Activated T-cell treated with anti-CD3 and anti-CD28 coated beads, Interleukin-2, amount 50 U/mL, for 72 hours (primary cell): ENCODE data around the gene NEURL2. TPM values are rescaled to one million over a fixed set of nuclear protein-coding genes. Genes with fewer than 3 reads are reported as not detected.
"Not testable (repeated sequence)": the region's sequence is repeated elsewhere in the genome, so short reads cannot be mapped to it uniquely, and the experiment has no call there.

Experiments used
- ATAC-seq, 2 donors: fragments of 150-1000 bp; cut with Tn5 transposase; replicated peaks in 1 of 2; 2 replicates each; pipeline ENCODE4 v1.10.0; 2021; ENCODE audit warnings: moderate library complexity in 2 of 2, mild to moderate bottlenecking in 1 of 2
- DNase-seq, 2 donors: peaks; one replicate each; pipeline ENCODE4 v3.0.0; 2021 to 2022; ENCODE audit warnings: mixed read lengths in 1 of 2
- H3K27ac Mint-ChIP-seq: one replicate; pipeline ENCODE4 v1.8.0; 2022; ENCODE audit warnings: mild to moderate bottlenecking, moderate library complexity, mixed read lengths
- H3K27me3 Mint-ChIP-seq: one replicate; pipeline ENCODE4 v1.8.0; 2022; ENCODE audit warnings: low read depth, mixed read lengths
- H3K36me3 Mint-ChIP-seq, 2 donors: one replicate each; pipeline ENCODE4 v1.8.0; 2022; ENCODE audit warnings: mixed read lengths in 2 of 2, mild to moderate bottlenecking in 1 of 2; ENCODE audit not compliant: insufficient read depth in 2 of 2
- H3K4me1 Mint-ChIP-seq: one replicate; pipeline ENCODE4 v1.8.0; 2022; ENCODE audit warnings: low read depth, mixed read lengths
- H3K4me3 Mint-ChIP-seq, 2 donors: one replicate each; pipeline ENCODE4 v1.8.0; 2022; ENCODE audit warnings: mild to moderate bottlenecking in 2 of 2, mixed read lengths in 2 of 2, moderate library complexity in 2 of 2
- H3K9me3 Mint-ChIP-seq, 2 donors: one replicate each; pipeline ENCODE4 v1.8.0; 2022; ENCODE audit warnings: mixed read lengths in 2 of 2
- total RNA-seq, 2 donors: library from RNA; stranded (reverse); gene quantifications; one replicate each; pipeline ENCODE4 v1.2.3, GENCODE V29; 2022

NEURL2 gene
- total RNA-seq, 2 donors from 2014 or later: 2.1 to 3.2 TPM

DNA sequence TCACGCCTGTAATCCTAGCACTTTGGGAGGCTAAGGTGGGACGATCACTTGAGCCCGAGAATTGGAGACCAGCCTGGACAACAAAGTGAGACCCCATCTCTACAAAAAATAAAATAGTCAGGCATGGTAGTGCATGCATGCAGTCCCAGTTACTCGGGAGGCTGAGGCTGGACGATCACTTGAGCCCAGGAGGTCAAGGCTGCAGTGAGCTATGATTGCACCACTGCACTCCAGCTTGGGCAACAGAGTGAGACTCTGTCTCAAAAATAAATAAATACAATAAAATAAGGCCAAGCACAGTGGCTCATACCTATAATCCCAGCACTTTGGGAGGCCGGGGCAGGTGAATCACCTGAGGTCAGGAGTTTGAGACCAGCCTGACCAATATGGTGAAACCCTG is 10.3 kb upstream of the NEURL2 start:
- H3K4me3 Mint-ChIP-seq, H3K27me3 Mint-ChIP-seq, H3K27ac Mint-ChIP-seq, DNase-seq, H3K36me3 Mint-ChIP-seq, H3K4me1 Mint-ChIP-seq, ATAC-seq, H3K9me3 Mint-ChIP-seq: not testable (repeated sequence)

DNA sequence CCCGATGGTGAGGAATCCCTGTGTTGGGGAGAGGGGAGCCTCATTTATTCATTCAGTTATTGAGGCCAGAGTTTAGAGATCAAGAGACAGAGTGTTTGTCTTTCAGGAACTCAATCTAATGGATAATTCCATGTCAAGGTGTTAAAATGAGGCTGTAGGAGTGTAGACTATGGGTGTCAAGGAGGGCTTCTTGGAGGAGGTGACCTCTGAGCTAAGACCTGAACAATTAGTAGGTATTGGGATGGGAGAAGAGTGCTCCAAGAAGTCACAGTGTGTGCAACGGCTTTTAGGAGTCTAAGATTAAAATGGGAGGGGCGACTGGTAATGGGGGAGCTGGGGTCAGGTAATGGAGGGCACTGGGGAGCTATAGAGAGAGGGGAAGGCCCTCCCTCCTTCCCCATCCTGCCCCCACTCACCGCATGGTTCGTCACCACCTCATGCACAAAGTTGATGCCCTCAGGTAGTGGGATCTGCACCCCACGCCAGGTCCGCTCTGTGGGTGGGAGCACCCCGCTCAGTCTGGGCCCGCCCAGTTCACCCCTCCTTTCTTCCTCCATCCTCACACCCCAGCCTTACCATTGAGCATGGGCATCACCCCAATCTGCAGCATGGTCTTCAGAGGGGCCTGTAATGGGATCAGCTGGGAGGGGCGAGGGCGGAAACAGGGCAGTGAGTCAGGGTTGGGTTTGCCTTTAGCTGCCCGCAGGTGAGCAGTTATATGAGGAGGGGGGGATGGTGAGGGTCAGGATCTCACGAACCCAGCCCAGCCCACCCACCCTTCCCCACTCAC is 8.2 kb upstream of the NEURL2 start:
- no peak for ATAC-seq
- H3K36me3 Mint-ChIP-seq: no peaks in the 10 kb centered on the region
- DNase-seq: no peak
- no peaks in the 10 kb centered on the region for H3K4me1 Mint-ChIP-seq
- no peak overlapping the region for H3K4me3 Mint-ChIP-seq
- H3K27me3 Mint-ChIP-seq: no peaks in the 10 kb centered on the region
- no peaks in the 10 kb centered on the region for H3K9me3 Mint-ChIP-seq
- no peak overlapping the region for H3K27ac Mint-ChIP-seq

DNA sequence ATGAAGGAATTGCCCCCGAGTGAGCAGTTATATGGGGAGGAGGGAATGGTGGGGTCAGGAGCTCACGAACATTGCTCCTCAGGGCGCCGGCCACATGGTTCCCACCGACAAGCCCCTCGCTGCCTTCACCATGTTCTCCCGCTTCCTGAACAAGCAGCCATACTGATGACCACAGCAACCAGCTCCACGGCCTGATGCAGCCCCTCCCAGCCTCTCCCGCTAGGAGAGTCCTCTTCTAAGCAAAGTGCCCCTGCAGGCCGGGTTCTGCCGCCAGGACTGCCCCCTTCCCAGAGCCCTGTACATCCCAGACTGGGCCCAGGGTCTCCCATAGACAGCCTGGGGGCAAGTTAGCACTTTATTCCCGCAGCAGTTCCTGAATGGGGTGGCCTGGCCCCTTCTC is 7.3 kb upstream of the NEURL2 start:
- Mint-ChIP-seq H3K36me3 (peaks cover 0 to 2% of the 10 kb centered on the region in 2 donors), H3K9me3 (no peaks in the 10 kb centered on the region), H3K27ac (no peak overlapping the region), H3K27me3 (no peaks in the 10 kb centered on the region), H3K4me3 (no peak overlapping the region), H3K4me1 (no peaks in the 10 kb centered on the region)
- ATAC-seq: no peak
- no peak for DNase-seq

GRCh38 chr20:45897692-45898091 is 6.7 kb upstream of the NEURL2 start:
- Mint-ChIP-seq H3K27ac (no peak overlapping the region), H3K4me3 (no peak overlapping the region), H3K4me1 (peaks cover 2% of the 10 kb centered on the region), H3K9me3 (no peaks in the 10 kb centered on the region), H3K27me3 (no peaks in the 10 kb centered on the region), H3K36me3 (peaks cover 0 to 2% of the 10 kb centered on the region in 2 donors)
- ATAC-seq: no peak
- no peak for DNase-seq

DNA sequence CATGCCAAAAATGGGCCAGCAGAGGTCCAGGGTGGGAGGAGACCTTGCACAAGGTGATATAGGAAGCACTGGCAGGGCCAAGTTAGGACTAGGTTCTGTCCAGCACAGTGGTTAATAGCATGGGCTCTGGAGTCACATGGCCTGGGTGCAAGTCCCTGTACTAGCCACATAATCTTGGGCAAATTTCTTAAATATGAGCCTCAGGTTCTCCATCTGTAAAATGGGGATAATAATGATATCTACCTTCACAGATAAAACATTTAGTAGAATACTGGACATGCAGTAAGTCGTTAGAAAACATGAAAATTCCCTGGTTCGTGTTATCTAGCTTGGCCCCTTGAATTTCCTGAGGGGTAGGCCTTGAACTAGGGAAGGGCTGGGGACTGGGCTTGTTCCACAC is 6.3 kb upstream of the NEURL2 start:
- H3K36me3 Mint-ChIP-seq: peaks cover 0 to 2% of the 10 kb centered on the region in 2 donors
- peaks cover 6% of the 10 kb centered on the region for H3K4me1 Mint-ChIP-seq
- H3K27ac Mint-ChIP-seq: no peak overlapping the region
- H3K9me3 Mint-ChIP-seq: no peaks in the 10 kb centered on the region
- no peak for DNase-seq
- no peaks in the 10 kb centered on the region for H3K27me3 Mint-ChIP-seq
- no peak for ATAC-seq
- H3K4me3 Mint-ChIP-seq: no peak overlapping the region

DNA sequence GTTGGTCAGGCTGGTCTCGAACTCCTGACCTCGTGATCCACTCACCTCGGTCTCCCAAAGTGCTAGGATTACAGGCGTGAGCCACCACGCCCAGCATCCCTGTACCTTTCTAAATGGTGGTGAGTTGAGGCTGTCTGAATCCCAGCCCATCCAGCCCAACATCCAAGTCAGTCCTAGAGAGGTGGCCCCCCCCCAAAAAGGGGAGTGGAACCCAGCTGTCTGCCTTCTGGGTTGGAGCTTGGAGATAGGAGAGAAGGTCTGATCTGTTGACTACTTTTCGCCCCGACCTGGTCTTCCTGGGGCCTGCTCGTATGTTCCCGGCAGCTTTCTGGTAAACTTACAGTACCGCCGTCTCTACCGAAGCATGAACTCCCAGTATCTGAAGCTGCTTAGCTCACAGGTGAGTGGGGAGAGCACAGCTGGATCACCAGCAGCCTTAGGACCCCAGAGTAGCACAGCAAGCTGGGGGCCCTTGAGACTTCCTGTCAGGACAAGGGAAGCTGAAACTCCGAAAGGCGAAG is 5.7 kb upstream of the NEURL2 start:
- Mint-ChIP-seq H3K27ac (no peak overlapping the region), H3K36me3 (peaks cover 0 to 2% of the 10 kb centered on the region in 2 donors), H3K27me3 (no peaks in the 10 kb centered on the region), H3K4me3 (no peak overlapping the region), H3K4me1 (peaks cover 12% of the 10 kb centered on the region), H3K9me3 (no peaks in the 10 kb centered on the region)
- ATAC-seq (no peak), DNase-seq (no peak)

- Mint-ChIP-seq H3K4me1 (peaks cover 18% of the 10 kb centered on the region), H3K4me3 (no peak overlapping the region), H3K36me3 (peaks cover 0 to 2% of the 10 kb centered on the region in 2 donors), H3K9me3 (no peaks in the 10 kb centered on the region), H3K27me3 (no peaks in the 10 kb centered on the region), H3K27ac (no peak overlapping the region)
- DNase-seq (no peak), ATAC-seq (no peak)
Observed at GRCh38 chr20:45894797-45895196, 3.8 kb upstream of the NEURL2 start.

- Mint-ChIP-seq H3K4me3 (peak overlapping the region in 1 of 2 donors; percentile 13), H3K9me3 (no peaks in the 10 kb centered on the region), H3K36me3 (peaks cover 0 to 2% of the 10 kb centered on the region in 2 donors), H3K27me3 (no peaks in the 10 kb centered on the region), H3K27ac (no peak overlapping the region), H3K4me1 (peaks cover 22% of the 10 kb centered on the region)
- no peak for DNase-seq
- no peak for ATAC-seq
Observed at GRCh38 chr20:45893831-45894230, 2.8 kb upstream of the NEURL2 start.

- Mint-ChIP-seq H3K9me3 (no peaks in the 10 kb centered on the region), H3K4me3 (peak overlapping the region; percentile 94), H3K4me1 (peaks cover 22% of the 10 kb centered on the region), H3K27me3 (no peaks in the 10 kb centered on the region), H3K36me3 (peaks cover 0 to 2% of the 10 kb centered on the region in 2 donors), H3K27ac (peak overlapping the region; percentile 30)
- DNase-seq (peak; percentile 37 to 54), ATAC-seq (peak; percentile 34 to 47)
Observed at GRCh38 chr20:45892828-45893500, 2.0 kb upstream of the NEURL2 start.

- Mint-ChIP-seq H3K4me3 (peak overlapping the region; percentile 94), H3K36me3 (peaks cover 0 to 2% of the 10 kb centered on the region in 2 donors)
- ATAC-seq: no peak
Observed at GRCh38 chr20:45892049-45892825, 1.2 kb upstream of the NEURL2 start.

DNA sequence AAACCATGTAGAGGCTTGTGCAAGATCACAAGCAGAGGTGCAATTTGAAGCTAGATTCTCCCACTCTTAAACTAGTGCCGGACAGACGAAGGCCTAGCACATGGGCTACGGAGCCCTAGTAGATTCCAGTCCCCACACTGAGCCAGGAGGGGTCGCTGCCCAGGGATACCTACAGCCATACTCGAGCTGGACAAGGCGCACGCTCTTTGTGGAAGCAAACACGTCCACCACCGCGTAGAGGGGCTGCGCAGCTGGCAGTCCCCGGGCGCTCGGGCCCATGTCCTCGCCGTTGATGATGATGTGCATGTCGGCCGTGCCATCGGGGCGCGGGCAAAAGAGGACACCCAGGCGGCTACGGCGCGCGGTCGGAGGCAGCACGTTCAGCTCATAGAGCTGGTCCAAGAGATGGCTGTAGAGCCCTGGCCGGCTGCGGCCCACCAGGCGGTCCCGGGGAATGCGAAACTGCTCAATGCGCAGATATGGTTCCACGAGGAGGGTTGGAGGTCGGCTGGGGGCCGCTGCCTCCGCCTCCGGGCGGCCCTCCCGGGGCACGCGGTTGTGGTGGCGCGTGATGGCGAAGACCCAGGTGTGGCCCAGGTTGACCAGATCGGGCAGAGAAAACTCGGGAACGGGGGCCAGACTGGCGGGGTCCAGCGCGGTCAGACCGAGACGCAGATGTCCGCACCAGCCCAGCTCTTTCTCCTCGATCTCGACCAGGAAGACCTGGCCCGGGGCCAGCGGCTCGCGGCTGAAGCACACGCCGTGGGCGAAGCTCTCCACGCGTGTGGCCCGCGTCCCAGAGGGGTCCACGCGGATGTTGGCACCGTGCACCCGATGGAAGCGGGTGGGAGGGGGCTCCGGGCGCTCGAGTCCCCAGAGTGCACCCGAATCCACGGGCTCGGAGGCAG is 677 bp downstream of the NEURL2 start:
- Mint-ChIP-seq H3K4me1 (peaks cover 29% of the 10 kb centered on the region), H3K4me3 (peak overlapping the region; percentile 94), H3K9me3 (no peaks in the 10 kb centered on the region), H3K27ac (peak overlapping the region; percentile 82), H3K36me3 (peaks cover 0 to 2% of the 10 kb centered on the region in 2 donors), H3K27me3 (no peaks in the 10 kb centered on the region)
- DNase-seq: peak; percentile 66 to 67
- peak; percentile 53 to 63 for ATAC-seq

More at GRCh38 chr20:45892049-45892825, 1.2 kb upstream of the NEURL2 start:
- Mint-ChIP-seq H3K27ac (peak overlapping the region; percentile 30), H3K4me1 (peaks cover 22% of the 10 kb centered on the region), H3K27me3 (no peaks in the 10 kb centered on the region), H3K9me3 (no peaks in the 10 kb centered on the region)
- no peak for DNase-seq

DNA sequence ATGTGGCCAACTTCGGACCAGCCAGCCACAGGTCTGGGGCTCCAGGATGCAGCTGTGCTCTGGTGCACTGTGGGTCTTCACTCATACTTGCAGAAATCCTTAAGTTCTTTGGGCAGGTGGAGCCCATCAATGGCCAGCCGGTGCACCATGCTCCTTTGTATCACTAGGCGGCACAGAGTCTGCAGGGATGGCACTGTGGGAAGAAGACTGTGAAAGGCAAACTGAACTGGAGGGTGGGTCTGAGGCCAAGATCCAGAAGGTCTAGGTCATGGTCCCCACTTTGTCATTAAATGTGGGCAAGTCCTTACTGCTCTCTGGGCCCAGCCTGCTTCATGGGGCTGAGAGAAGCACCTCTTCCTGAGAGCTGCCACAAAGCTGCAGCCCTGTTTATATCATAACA is 2.3 kb downstream of the NEURL2 start:
- ATAC-seq (no peak), DNase-seq (no peak)

More for the DNA sequence above, 2.3 kb downstream of the NEURL2 start:
- Mint-ChIP-seq H3K9me3 (no peaks in the 10 kb centered on the region), H3K27me3 (no peaks in the 10 kb centered on the region), H3K4me1 (peaks cover 42% of the 10 kb centered on the region), H3K36me3 (peaks cover 0 to 3% of the 10 kb centered on the region in 2 donors), H3K27ac (no peak overlapping the region), H3K4me3 (no peak overlapping the region)
